GM12878 (cell line): Measurements from ENCODE around the gene FBXL17. TPM values are rescaled to one million over a fixed set of nuclear protein-coding genes. Genes with fewer than 3 reads are reported as not detected.

Source experiments
- ATAC-seq: fragments of 200-7000 bp; cut with Tn5 transposase; 3 replicates; pipeline ENCODE4 v1.9.1; 2020; ENCODE audit warnings: mild to moderate bottlenecking, moderate library complexity
- BruUV-seq: library from RNA; stranded (reverse); fragments of 400-500 nt; replicated peaks from 2 replicates; lab custom pipeline; 2021; lab: Mats Ljungman, UMichigan
- CTCF ChIA-PET: fragments of 300-600 bp; sonication (Branson Sonifier 250); formaldehyde crosslinking; extraction: SDS; loops from one replicate; lab custom pipeline; 2021; ENCODE audit warnings: inconsistent platforms; lab: Yijun Ruan, JAX
- POLR2A ChIA-PET: fragments of 350-600 bp; formaldehyde crosslinking; extraction: SDS; loops from one replicate; lab custom pipeline; 2021; ENCODE audit warnings: inconsistent platforms; lab: Charles Lee
- RAD21 ChIA-PET: fragments of 300-600 bp; sonication (Branson Sonifier 250); formaldehyde crosslinking; loops from one replicate; lab custom pipeline; 2023; ENCODE audit warnings: antibody characterized with exemption; ENCODE audit not compliant: unreplicated experiment; lab: Charles Lee
- SMC1A ChIA-PET: fragments of 300-600 bp; sonication (Branson Sonifier 250); formaldehyde crosslinking; loops from one replicate; lab custom pipeline; 2023; ENCODE audit not compliant: unreplicated experiment, uncharacterized antibody; lab: Charles Lee
- DNase-seq: peaks from one replicate; pipeline ENCODE4 v3.0.0-alpha.2; 2011; ENCODE audit warnings: low read depth, low spot score
- FAIRE-seq: peaks from 3 replicates; lab custom pipeline; 2011; peaks lifted over from hg19 to GRCh38; lab: Jason Lieb, UNC
- H2AFZ ChIP-seq: 2 replicates; pipeline ENCODE4 v1.6.0; 2011; ENCODE audit warnings: low read depth, low read length, control low read depth; ENCODE audit not compliant: control insufficient read depth
- H3K27ac ChIP-seq: 2 replicates; pipeline ENCODE4 v1.5.1; 2011; ENCODE audit warnings: control low read depth; ENCODE audit not compliant: control insufficient read depth, insufficient read depth
- H3K27me3 ChIP-seq, 2 experiments: replicated peaks in 1 of 2; 2 replicates each; pipeline versions ENCODE4 v1.6.0 to v1.6.1; 2011; ENCODE audit warnings: low read length in 1 of 2; ENCODE audit not compliant: control insufficient read depth in 2 of 2, insufficient read depth in 2 of 2
- H3K36me3 ChIP-seq, 2 experiments: 2 replicates each; pipeline ENCODE4 v1.5.1; 2011; ENCODE audit warnings: low read length in 1 of 2; ENCODE audit not compliant: control insufficient read depth in 2 of 2, insufficient read depth in 2 of 2
- H3K4me1 ChIP-seq: 2 replicates; pipeline ENCODE4 v1.6.1; 2011; ENCODE audit warnings: mild to moderate bottlenecking, low read length, moderate library complexity, mixed read lengths; ENCODE audit not compliant: control insufficient read depth, insufficient read depth
- H3K4me2 ChIP-seq: 2 replicates; pipeline ENCODE4 v1.6.0; 2011; ENCODE audit warnings: control low read depth; ENCODE audit not compliant: control insufficient read depth, insufficient read depth
- H3K4me3 ChIP-seq: fragments of 200-600 bp; sonication (generic); 2 replicates; pipeline ENCODE4 v1.5.1; 2016
- H3K79me2 ChIP-seq: 2 replicates; pipeline ENCODE4 v1.6.0; 2011; ENCODE audit warnings: low read length; ENCODE audit not compliant: control insufficient read depth, insufficient read depth
- H3K9ac ChIP-seq: 2 replicates; pipeline ENCODE4 v1.8.0; 2011; ENCODE audit warnings: low read length, control low read depth, mixed read lengths; ENCODE audit not compliant: control insufficient read depth, insufficient read depth
- H3K9me3 ChIP-seq: replicated peaks from 3 replicates; pipeline ENCODE4 v1.5.1; 2011; ENCODE audit warnings: mild to moderate bottlenecking, low read length; ENCODE audit not compliant: control insufficient read depth, insufficient read depth
- H4K20me1 ChIP-seq: 2 replicates; pipeline ENCODE4 v1.6.0; 2011; ENCODE audit not compliant: control insufficient read depth, insufficient read depth
- BCL11A ChIP-seq: IDR thresholded peaks from 2 replicates; pipeline ENCODE4 v1.6.1; 2011; ENCODE audit warnings: low read depth, low read length
- BHLHE40 ChIP-seq, 2 experiments: fragments of 450-650 bp in 1 of 2; IDR thresholded peaks; 2 replicates each; pipeline ENCODE4 v1.6.1; 2011 to 2017; ENCODE audit warnings: low read depth in 2 of 2, borderline replicate concordance in 1 of 2, improper control_type of control experiment in 1 of 2, low read length in 1 of 2, mild to moderate bottlenecking in 1 of 2
- CBX3 ChIP-seq: fragments of 200-600 bp; sonication (generic); IDR thresholded peaks from 2 replicates; pipeline ENCODE4 v1.6.1; 2016; ENCODE audit warnings: low read depth, borderline replicate concordance
- E2F4 ChIP-seq: IDR thresholded peaks from 2 replicates; pipeline ENCODE4 v1.6.1; 2012; ENCODE audit warnings: low read depth, low read length, improper control_type of control experiment
- KLF5 ChIP-seq: fragments of 450-650 bp; IDR thresholded peaks from 2 replicates; pipeline ENCODE4 v1.6.1; 2014; ENCODE audit warnings: mild to moderate bottlenecking; ENCODE audit not compliant: partially characterized antibody
- RBBP5 ChIP-seq: fragments of 200-600 bp; sonication (generic); conservative IDR thresholded peaks from 2 replicates; pipeline ENCODE4 v1.6.1; 2016
- SMC3 ChIP-seq: IDR thresholded peaks from 2 replicates; pipeline ENCODE4 v1.6.1; 2011; ENCODE audit warnings: low read length, improper control_type of control experiment, borderline replicate concordance
- WGBS: methylation state at CpG from one replicate; pipeline ENCODE4 v1.1.6; 2016; ENCODE audit warnings: low lambda C conversion rate; ENCODE audit not compliant: insufficient replicate concordance, insufficient coverage; ENCODE audit errors: missing lambda C conversion rate; 5-methylcytosine and 5-hydroxymethylcytosine counted together
- in situ Hi-C: fragments of 300-500 bp; cut with MboI; formaldehyde crosslinking; loops from 9 replicates; pipeline ENCODE4 v1.14.3; 2018; ENCODE audit warnings: mixed read lengths
- intact Hi-C: fragments of 100-400 bp; cut with micrococcal nuclease; formaldehyde crosslinking; loops from one replicate; pipeline ENCODE4 v1.14.2; 2022; ENCODE audit not compliant: unreplicated experiment
- polyA plus RNA-seq, 11 experiments: library from polyadenylated mRNA; depleted of rRNA in 4 of 11; unstranded in 6 of 11; stranded (reverse) in 5 of 11; fragments of >200 nt; fragmentation: Nextera tagmentation in 4 of 11; fragmentation: Illumina TruSeq in 1 of 11; extraction: Ambion mirVana in 4 of 11; extraction: Trizol in 1 of 11; gene quantifications; 1 replicate in 1 of 11; 2 replicates in 10 of 11; pipeline versions ENCODE4 v1.2.1 to v1.2.3, GENCODE V29; 2011 to 2016; ENCODE audit warnings: inconsistent platforms in 2 of 11, missing spikeins in 2 of 11, low read depth in 1 of 11
- total RNA-seq, 4 experiments: library from RNA; depleted of rRNA in 3 of 4; stranded (reverse); fragments of >200 nt in 3 of 4; fragmentation: Illumina TruSeq in 1 of 4; extraction: Trizol in 1 of 4; gene quantifications; 2 replicates each; pipeline versions ENCODE4 v1.2.1 to v1.2.3, GENCODE V29; 2013 to 2021
- TF ChIP-seq, protein P1 (sequence below), 3 experiments: IDR thresholded peaks in 2 of 3; conservative IDR thresholded peaks in 1 of 3; 2 replicates each; pipeline ENCODE4 v1.5.1; 2011; ENCODE audit warnings: low read depth in 3 of 3, low read length in 3 of 3, mild to moderate bottlenecking in 3 of 3, control low read depth in 2 of 3, moderate library complexity in 2 of 3, inconsistent platforms in 1 of 3, mixed read lengths in 1 of 3; ENCODE audit not compliant: control insufficient read depth in 2 of 3, insufficient read depth in 1 of 3; ENCODE audit errors: extremely low read depth in 1 of 3

Gene FBXL17
- total and polyA plus RNA-seq, 10 of the 15 experiments (the other 5 are each of a cell fraction or from before 2014, with no cell fraction given), result 0.88 to 9.0 (median 4.4) TPM

- Histone ChIP-seq H3K4me3 (no peak overlapping the region), H2AFZ (no peak overlapping the region), H4K20me1 (no peaks in the 10 kb centered on the region), H3K9ac (no peak overlapping the region), H3K9me3 (no peaks in the 10 kb centered on the region; the same call in 2 of the 3 replicates), H3K27ac (no peak overlapping the region), H3K79me2 (no peaks in the 10 kb centered on the region), H3K4me1 (no peaks in the 10 kb centered on the region), H3K36me3 (no peaks in the 10 kb centered on the region), H3K27me3 (no peaks in the 10 kb centered on the region), H3K4me2 (no peak overlapping the region)
- no TSS peak for BruUV-seq
- POLR2A ChIA-PET, result no interaction called here
- peak; percentile 52 for ATAC-seq
- RAD21 ChIA-PET, result no interaction called here
- FAIRE-seq, result no peak
- in situ Hi-C loops (no loop called here), intact Hi-C loops (no loop called here)
- 62% methylated on average over 3 of the region's 3 CpGs for WGBS
- SMC1A ChIA-PET, result interaction anchor here (1.5 kb wide), 1 partner anchor 10 kb away, joined by 4 read pairs; no protein-coding TSS in a partner anchor
- DNase-seq, result no peak
- no peak for TF ChIP-seq CBX3
- no peak for TF ChIP-seq SMC3
- TF ChIP-seq E2F4, result no peak
- no peak for TF ChIP-seq BHLHE40 (IDR thresholded peaks at IDR 0.05; ENCODE audit: borderline replicate concordance in 1 of 2, low read depth in 2 of 2, low read length in 1 of 2)
- TF ChIP-seq, protein P1, sequence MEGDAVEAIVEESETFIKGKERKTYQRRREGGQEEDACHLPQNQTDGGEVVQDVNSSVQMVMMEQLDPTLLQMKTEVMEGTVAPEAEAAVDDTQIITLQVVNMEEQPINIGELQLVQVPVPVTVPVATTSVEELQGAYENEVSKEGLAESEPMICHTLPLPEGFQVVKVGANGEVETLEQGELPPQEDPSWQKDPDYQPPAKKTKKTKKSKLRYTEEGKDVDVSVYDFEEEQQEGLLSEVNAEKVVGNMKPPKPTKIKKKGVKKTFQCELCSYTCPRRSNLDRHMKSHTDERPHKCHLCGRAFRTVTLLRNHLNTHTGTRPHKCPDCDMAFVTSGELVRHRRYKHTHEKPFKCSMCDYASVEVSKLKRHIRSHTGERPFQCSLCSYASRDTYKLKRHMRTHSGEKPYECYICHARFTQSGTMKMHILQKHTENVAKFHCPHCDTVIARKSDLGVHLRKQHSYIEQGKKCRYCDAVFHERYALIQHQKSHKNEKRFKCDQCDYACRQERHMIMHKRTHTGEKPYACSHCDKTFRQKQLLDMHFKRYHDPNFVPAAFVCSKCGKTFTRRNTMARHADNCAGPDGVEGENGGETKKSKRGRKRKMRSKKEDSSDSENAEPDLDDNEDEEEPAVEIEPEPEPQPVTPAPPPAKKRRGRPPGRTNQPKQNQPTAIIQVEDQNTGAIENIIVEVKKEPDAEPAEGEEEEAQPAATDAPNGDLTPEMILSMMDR (IDR thresholded peaks at IDR 0.05 in 2 of 3, conservative IDR thresholded peaks at IDR 0.05 in 1 of 3; ENCODE audit: control insufficient read depth in 2 of 3, extremely low read depth in 1 of 3, insufficient read depth in 1 of 3, low read depth in 3 of 3, low read length in 3 of 3), result peak in 2 of 3 experiments; percentile 12 to 13; a peak in 1 of 6 replicates
- TF ChIP-seq RBBP5, result no peak
- no peak for TF ChIP-seq KLF5
- TF ChIP-seq BCL11A, result no peak
- CTCF ChIA-PET, result interaction anchor here (1.4 kb wide), 1 partner anchor 18 kb away, joined by 4 read pairs; no protein-coding TSS in a partner anchor
These were observed 103.3 kb downstream of the FBXL17 start for GRCh38 chr5:108278285-108279240.
